Stimulated activated CD4-positive, alpha-beta T cell treated with anti-CD3 and anti-CD28 coated beads, TNF-alpha, amount 100 ng/mL, for 24 hours (primary cell): ENCODE data around the gene ZFAND3.
"Not testable (repeated sequence)": the region's sequence is repeated elsewhere in the genome, so short reads cannot be mapped to it uniquely, and the experiment has no call there.

Experiments used
- DNase-seq, 3 experiments: peaks; one replicate each; pipeline ENCODE4 v3.0.0-alpha.2; 2020; ENCODE audit warnings: low read depth in 3 of 3

ZFAND3 gene

GRCh38 chr6:38047562-38047961 lies 228.0 kb downstream of the ZFAND3 start:
- DNase-seq: no peak

- not testable (repeated sequence) for DNase-seq
Measured at GRCh38 chr6:38049861-38050397, 230.4 kb downstream of the ZFAND3 start.

GRCh38 chr6:38051819-38052434 lies 232.4 kb downstream of the ZFAND3 start:
- no peak for DNase-seq

GRCh38 chr6:38054527-38055202 lies 235.1 kb downstream of the ZFAND3 start:
- DNase-seq: no peak

GRCh38 chr6:38055203-38055589 lies 235.7 kb downstream of the ZFAND3 start:
- DNase-seq: no peak

- DNase-seq: no peak
Measured at GRCh38 chr6:38056361-38056760, 236.8 kb downstream of the ZFAND3 start.

- peak; percentile 26 to 59 (median 45) for DNase-seq
Measured at GRCh38 chr6:38057994-38058393, 238.5 kb downstream of the ZFAND3 start.

- DNase-seq: no peak
Measured at GRCh38 chr6:38062066-38062465, 242.5 kb downstream of the ZFAND3 start.

- no peak for DNase-seq
Measured at GRCh38 chr6:38063973-38064372, 244.4 kb downstream of the ZFAND3 start.

- no peak for DNase-seq
Measured at GRCh38 chr6:38064431-38064830, 244.9 kb downstream of the ZFAND3 start.

- DNase-seq: no peak
Measured at GRCh38 chr6:38065734-38066305, 246.3 kb downstream of the ZFAND3 start.

- no peak for DNase-seq
Measured at GRCh38 chr6:38067263-38067980, 247.9 kb downstream of the ZFAND3 start.

- DNase-seq: no peak
Measured at GRCh38 chr6:38068854-38069590, 249.5 kb downstream of the ZFAND3 start.

GRCh38 chr6:38077488-38078030 lies 258.0 kb downstream of the ZFAND3 start:
- no peak for DNase-seq

- DNase-seq: no peak
Measured at GRCh38 chr6:38078671-38079070, 259.1 kb downstream of the ZFAND3 start.

GRCh38 chr6:38079107-38079506 lies 259.6 kb downstream of the ZFAND3 start:
- DNase-seq: no peak

GRCh38 chr6:38079537-38079936 lies 260.0 kb downstream of the ZFAND3 start:
- no peak for DNase-seq

- DNase-seq: no peak
Measured at GRCh38 chr6:38080360-38080759, 260.8 kb downstream of the ZFAND3 start.

- no peak for DNase-seq
Measured at GRCh38 chr6:38080889-38081288, 261.4 kb downstream of the ZFAND3 start.

GRCh38 chr6:38085031-38085430 lies 265.5 kb downstream of the ZFAND3 start:
- DNase-seq: no peak

- no peak for DNase-seq
Measured at GRCh38 chr6:38086346-38086745, 266.8 kb downstream of the ZFAND3 start.
